COLO829 (cell line): ENCODE measurements around the gene RAP1GDS1.
"Not testable (repeated sequence)": the region's sequence is repeated elsewhere in the genome, so short reads cannot be mapped to it uniquely, and the experiment has no call there.

Experiments used
- DNase-seq: peaks from one replicate; pipeline ENCODE4 v3.0.0; 2012; ENCODE audit warnings: low spot score

Gene RAP1GDS1

GRCh38 chr4:98288671-98289070, 27.5 kb downstream of the RAP1GDS1 start:
- DNase-seq, result not testable (repeated sequence)

GRCh38 chr4:98289375-98289774, 28.2 kb downstream of the RAP1GDS1 start:
- no peak for DNase-seq

GRCh38 chr4:98290511-98290910, 29.3 kb downstream of the RAP1GDS1 start:
- no peak for DNase-seq

GRCh38 chr4:98293104-98293887, 32.1 kb downstream of the RAP1GDS1 start:
- peak; percentile 89 for DNase-seq

- no peak for DNase-seq
Measured at GRCh38 chr4:98298022-98298421, 36.8 kb downstream of the RAP1GDS1 start.

GRCh38 chr4:98300706-98301105, 39.5 kb downstream of the RAP1GDS1 start:
- no peak for DNase-seq

- no peak for DNase-seq
Measured at GRCh38 chr4:98305576-98305975, 44.4 kb downstream of the RAP1GDS1 start.

- no peak for DNase-seq
Measured at GRCh38 chr4:98310867-98311266, 49.7 kb downstream of the RAP1GDS1 start.

GRCh38 chr4:98311656-98312055, 50.5 kb downstream of the RAP1GDS1 start:
- no peak for DNase-seq

- no peak for DNase-seq
Measured at GRCh38 chr4:98314791-98315565, 53.8 kb downstream of the RAP1GDS1 start.

GRCh38 chr4:98318521-98318920, 57.3 kb downstream of the RAP1GDS1 start:
- DNase-seq, result no peak

GRCh38 chr4:98319021-98319420, 57.8 kb downstream of the RAP1GDS1 start:
- no peak for DNase-seq

- no peak for DNase-seq
Measured at GRCh38 chr4:98326168-98326567, 65.0 kb downstream of the RAP1GDS1 start.

GRCh38 chr4:98327694-98328093, 66.5 kb downstream of the RAP1GDS1 start:
- DNase-seq, result no peak

- not testable (repeated sequence) for DNase-seq
Measured at GRCh38 chr4:98329879-98330640, 68.9 kb downstream of the RAP1GDS1 start.

GRCh38 chr4:98332017-98332416, 70.8 kb downstream of the RAP1GDS1 start:
- DNase-seq, result no peak

- DNase-seq, result no peak
Measured at GRCh38 chr4:98334461-98334860, 73.3 kb downstream of the RAP1GDS1 start.

- DNase-seq, result no peak
Measured at GRCh38 chr4:98338761-98339438, 77.7 kb downstream of the RAP1GDS1 start.

GRCh38 chr4:98341309-98341708, 80.1 kb downstream of the RAP1GDS1 start:
- DNase-seq, result no peak

- DNase-seq, result no peak
Measured at GRCh38 chr4:98343626-98344025, 82.4 kb downstream of the RAP1GDS1 start.

- no peak for DNase-seq
Measured at GRCh38 chr4:98345838-98346237, 84.7 kb downstream of the RAP1GDS1 start.

- no peak for DNase-seq
Measured at GRCh38 chr4:98352396-98352795, 91.2 kb downstream of the RAP1GDS1 start.
